ENCODE data around the gene UBQLN1. TPM values are rescaled to one million over a fixed set of nuclear protein-coding genes. Genes with fewer than 3 reads are reported as not detected.
"Not testable (repeated sequence)": the region's sequence is repeated elsewhere in the genome, so short reads cannot be mapped to it uniquely, and the experiment has no call there.

The UBQLN1 gene
- 102 TPM for total RNA-seq (ENCODE audit: unreplicated experiment)
- long read RNA-seq, full-length matches to known transcripts, result 10 of 11 reads
- long read RNA-seq, partial matches to known transcripts, result 0 of 11 reads
- long read RNA-seq, other reads (novel, unspliced or antisense), result 1 of 11 reads

- Mint-ChIP-seq H3K4me1 (ENCODE audit: unreplicated experiment) (peaks cover 31% of the 10 kb centered on the region), H3K36me3 (ENCODE audit: low read depth, unreplicated experiment) (peaks cover 12% of the 10 kb centered on the region), H3K4me3 (ENCODE audit: unreplicated experiment) (peak within 1 kb of the TSS; percentile 94), H3K9me3 (ENCODE audit: unreplicated experiment) (no peaks in the 10 kb centered on the region), H3K27me3 (ENCODE audit: unreplicated experiment) (peaks cover 22% of the 10 kb centered on the region), H3K27ac (ENCODE audit: unreplicated experiment) (peak within 1 kb of the TSS; percentile 99)
- peak; percentile 84 for DNase-seq (ENCODE audit: low spot score)
- TF ChIP-seq, protein P1, sequence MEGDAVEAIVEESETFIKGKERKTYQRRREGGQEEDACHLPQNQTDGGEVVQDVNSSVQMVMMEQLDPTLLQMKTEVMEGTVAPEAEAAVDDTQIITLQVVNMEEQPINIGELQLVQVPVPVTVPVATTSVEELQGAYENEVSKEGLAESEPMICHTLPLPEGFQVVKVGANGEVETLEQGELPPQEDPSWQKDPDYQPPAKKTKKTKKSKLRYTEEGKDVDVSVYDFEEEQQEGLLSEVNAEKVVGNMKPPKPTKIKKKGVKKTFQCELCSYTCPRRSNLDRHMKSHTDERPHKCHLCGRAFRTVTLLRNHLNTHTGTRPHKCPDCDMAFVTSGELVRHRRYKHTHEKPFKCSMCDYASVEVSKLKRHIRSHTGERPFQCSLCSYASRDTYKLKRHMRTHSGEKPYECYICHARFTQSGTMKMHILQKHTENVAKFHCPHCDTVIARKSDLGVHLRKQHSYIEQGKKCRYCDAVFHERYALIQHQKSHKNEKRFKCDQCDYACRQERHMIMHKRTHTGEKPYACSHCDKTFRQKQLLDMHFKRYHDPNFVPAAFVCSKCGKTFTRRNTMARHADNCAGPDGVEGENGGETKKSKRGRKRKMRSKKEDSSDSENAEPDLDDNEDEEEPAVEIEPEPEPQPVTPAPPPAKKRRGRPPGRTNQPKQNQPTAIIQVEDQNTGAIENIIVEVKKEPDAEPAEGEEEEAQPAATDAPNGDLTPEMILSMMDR (IDR thresholded peaks at IDR 0.05; ENCODE audit: unreplicated experiment), result no peak
Observed at GRCh38 chr9:83707768-83708514, at the start of gene UBQLN1. TSS of gene UBQLN1 (minus strand) at chr9:83707958. CDS start at chr9:83707679, 279 bp downstream.

DNA sequence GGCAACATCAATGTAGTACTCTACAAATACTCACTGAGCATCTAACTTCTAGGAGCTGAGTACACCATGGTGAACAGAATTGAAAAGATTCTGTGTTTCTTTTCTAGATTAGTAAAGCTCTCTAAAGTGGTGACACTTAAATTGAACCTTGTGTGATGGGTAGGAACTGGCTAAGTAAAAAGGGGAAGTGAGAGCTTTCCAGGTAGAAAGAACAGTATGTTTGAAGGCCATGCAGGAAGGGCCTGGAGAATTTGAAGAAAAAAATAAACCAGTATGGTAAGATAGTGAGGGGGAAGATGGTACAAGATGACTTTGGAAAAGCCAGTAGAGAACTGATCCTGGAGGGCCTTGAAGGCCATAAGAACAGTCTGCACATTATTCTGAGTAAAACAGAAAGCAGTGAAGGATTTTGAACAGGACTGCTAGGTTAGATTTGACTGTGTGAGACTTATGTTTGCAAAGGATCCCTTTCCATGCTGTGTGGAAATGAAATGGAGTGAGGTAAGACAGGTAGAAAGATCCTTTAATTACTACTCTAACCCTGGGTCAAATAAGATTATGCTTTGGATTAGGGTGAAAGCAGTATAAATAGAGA, 46.7 kb upstream of the UBQLN1 start:
- TF ChIP-seq, protein P1 (IDR thresholded peaks at IDR 0.05; ENCODE audit: unreplicated experiment), result no peak
- no peaks in the 10 kb centered on the region for H3K36me3 Mint-ChIP-seq (ENCODE audit: low read depth, unreplicated experiment)
- H3K4me3 Mint-ChIP-seq (ENCODE audit: unreplicated experiment), result no peak overlapping the region
- no peaks in the 10 kb centered on the region for H3K9me3 Mint-ChIP-seq (ENCODE audit: unreplicated experiment)
- DNase-seq (ENCODE audit: low spot score), result no peak
- H3K27me3 Mint-ChIP-seq (ENCODE audit: unreplicated experiment), result no peaks in the 10 kb centered on the region
- no peaks in the 10 kb centered on the region for H3K4me1 Mint-ChIP-seq (ENCODE audit: unreplicated experiment)
- no peak overlapping the region for H3K27ac Mint-ChIP-seq (ENCODE audit: unreplicated experiment)

GRCh38 chr9:83749706-83750105, 41.9 kb upstream of the UBQLN1 start:
- H3K9me3 Mint-ChIP-seq (ENCODE audit: unreplicated experiment), result no peaks in the 10 kb centered on the region
- H3K36me3 Mint-ChIP-seq (ENCODE audit: low read depth, unreplicated experiment), result no peaks in the 10 kb centered on the region
- no peaks in the 10 kb centered on the region for H3K4me1 Mint-ChIP-seq (ENCODE audit: unreplicated experiment)
- H3K27me3 Mint-ChIP-seq (ENCODE audit: unreplicated experiment), result no peaks in the 10 kb centered on the region
- TF ChIP-seq, protein P1 (IDR thresholded peaks at IDR 0.05; ENCODE audit: unreplicated experiment), result no peak
- H3K27ac Mint-ChIP-seq (ENCODE audit: unreplicated experiment), result no peak overlapping the region
- H3K4me3 Mint-ChIP-seq (ENCODE audit: unreplicated experiment), result no peak overlapping the region
- no peak for DNase-seq (ENCODE audit: low spot score)

DNA sequence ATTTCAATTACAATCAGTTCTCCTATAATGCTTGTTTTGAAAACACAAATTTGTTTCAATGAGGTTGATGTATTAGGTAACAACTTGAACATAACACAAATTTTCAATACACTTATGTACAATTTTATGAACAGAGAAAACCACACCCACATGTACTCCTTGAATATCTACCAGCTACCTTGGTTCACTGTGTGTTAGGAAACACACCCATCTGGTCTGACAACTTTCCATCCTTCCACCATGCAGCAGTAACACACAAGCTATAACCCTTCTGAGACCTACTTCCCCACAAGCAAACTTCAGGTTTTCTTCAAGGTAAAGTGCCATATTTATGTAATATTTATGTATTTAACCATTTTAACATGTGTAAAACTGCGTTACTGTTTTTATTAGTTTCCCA, 36.4 kb upstream of the UBQLN1 start:
- H3K9me3 Mint-ChIP-seq (ENCODE audit: unreplicated experiment), result no peaks in the 10 kb centered on the region
- H3K4me3 Mint-ChIP-seq (ENCODE audit: unreplicated experiment), result no peak overlapping the region
- no peaks in the 10 kb centered on the region for H3K4me1 Mint-ChIP-seq (ENCODE audit: unreplicated experiment)
- no peak for DNase-seq (ENCODE audit: low spot score)
- no peaks in the 10 kb centered on the region for H3K36me3 Mint-ChIP-seq (ENCODE audit: low read depth, unreplicated experiment)
- TF ChIP-seq, protein P1 (IDR thresholded peaks at IDR 0.05; ENCODE audit: unreplicated experiment), result no peak
- no peaks in the 10 kb centered on the region for H3K27me3 Mint-ChIP-seq (ENCODE audit: unreplicated experiment)
- H3K27ac Mint-ChIP-seq (ENCODE audit: unreplicated experiment), result no peak overlapping the region

DNA sequence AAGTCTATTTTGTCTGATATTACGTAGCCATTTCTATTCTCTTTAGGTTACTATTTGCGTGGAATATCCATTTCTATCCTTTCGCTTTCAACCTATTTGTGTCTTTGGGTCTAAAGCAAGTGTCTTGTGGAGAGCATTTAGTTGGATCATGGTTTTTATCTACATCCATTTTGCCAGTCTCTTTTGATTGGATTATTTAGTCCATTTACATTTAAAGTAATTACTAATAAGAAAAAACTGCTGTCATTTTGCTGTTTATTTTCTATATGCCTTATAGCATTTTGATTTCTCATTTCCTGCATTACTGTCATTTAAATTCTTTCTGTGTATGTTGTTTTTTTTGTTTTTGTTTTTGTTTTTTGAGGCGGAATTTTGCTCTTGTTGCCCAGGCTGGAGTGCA, 26.0 kb upstream of the UBQLN1 start:
- TF ChIP-seq, protein P1 (IDR thresholded peaks at IDR 0.05; ENCODE audit: unreplicated experiment), result no peak
- Mint-ChIP-seq H3K4me1 (ENCODE audit: unreplicated experiment) (no peaks in the 10 kb centered on the region), H3K36me3 (ENCODE audit: low read depth, unreplicated experiment) (no peaks in the 10 kb centered on the region), H3K27me3 (ENCODE audit: unreplicated experiment) (no peaks in the 10 kb centered on the region), H3K9me3 (ENCODE audit: unreplicated experiment) (no peaks in the 10 kb centered on the region), H3K4me3 (ENCODE audit: unreplicated experiment) (no peak overlapping the region), H3K27ac (ENCODE audit: unreplicated experiment) (no peak overlapping the region)
- no peak for DNase-seq (ENCODE audit: low spot score)

GRCh38 chr9:83728591-83729368, 21.0 kb upstream of the UBQLN1 start:
- H3K4me1 Mint-ChIP-seq (ENCODE audit: unreplicated experiment); H3K27me3 Mint-ChIP-seq (ENCODE audit: unreplicated experiment); H3K9me3 Mint-ChIP-seq (ENCODE audit: unreplicated experiment); DNase-seq (ENCODE audit: low spot score); H3K4me3 Mint-ChIP-seq (ENCODE audit: unreplicated experiment); H3K36me3 Mint-ChIP-seq (ENCODE audit: low read depth, unreplicated experiment); H3K27ac Mint-ChIP-seq (ENCODE audit: unreplicated experiment): not testable (repeated sequence)

Measured in endothelial cell (in vitro differentiated cells).